Measurements from ENCODE around the gene ADARB2.
"Not testable (repeated sequence)": the region's sequence is repeated elsewhere in the genome, so short reads cannot be mapped to it uniquely, and the experiment has no call there.

The ADARB2 gene

GRCh38 chr10:1227510-1228402, 509.6 kb downstream of the ADARB2 start:
- DNase-seq = no peak

- not testable (repeated sequence) for DNase-seq
Observed at GRCh38 chr10:1226907-1227306, 510.4 kb downstream of the ADARB2 start.

- not testable (repeated sequence) for DNase-seq
Observed at GRCh38 chr10:1219874-1220273, 517.5 kb downstream of the ADARB2 start.

GRCh38 chr10:1217661-1218060, 519.7 kb downstream of the ADARB2 start:
- DNase-seq = no peak

- DNase-seq = no peak
Observed at GRCh38 chr10:1217237-1217587, 520.1 kb downstream of the ADARB2 start.

- no peak for DNase-seq
Observed at GRCh38 chr10:1216574-1217236, 520.6 kb downstream of the ADARB2 start.

- DNase-seq = no peak
Observed at GRCh38 chr10:1215862-1216573, 521.3 kb downstream of the ADARB2 start.

GRCh38 chr10:1214882-1215540, 522.3 kb downstream of the ADARB2 start:
- DNase-seq = no peak

GRCh38 chr10:1214071-1214675, 523.2 kb downstream of the ADARB2 start:
- no peak for DNase-seq

GRCh38 chr10:1213252-1214070, 523.9 kb downstream of the ADARB2 start:
- no peak for DNase-seq

- DNase-seq = no peak
Observed at GRCh38 chr10:1212571-1213141, 524.7 kb downstream of the ADARB2 start.

- no peak for DNase-seq
Observed at GRCh38 chr10:1211844-1212570, 525.3 kb downstream of the ADARB2 start.

- no peak for DNase-seq
Observed at GRCh38 chr10:1210667-1211066, 526.7 kb downstream of the ADARB2 start.

GRCh38 chr10:1209355-1209979, 527.9 kb downstream of the ADARB2 start:
- no peak for DNase-seq

GRCh38 chr10:1208366-1209311, 528.7 kb downstream of the ADARB2 start:
- DNase-seq = no peak

GRCh38 chr10:1206601-1207000, 530.7 kb downstream of the ADARB2 start:
- no peak for DNase-seq

GRCh38 chr10:1206101-1206500, 531.2 kb downstream of the ADARB2 start:
- no peak for DNase-seq

- no peak for DNase-seq
Observed at GRCh38 chr10:1205450-1206030, 531.8 kb downstream of the ADARB2 start.

Measured in right kidney (tissue), 1 donor.